CD14-positive monocyte (primary cell): ENCODE results near the gene ABCB8. TPM values are rescaled to one million over a fixed set of nuclear protein-coding genes. Genes with fewer than 3 reads are reported as not detected.

Experiments
- DNase-seq, 3 donors: peaks; one replicate each; pipeline ENCODE4 v3.0.0-alpha.2; 2011 to 2022
- H2AFZ ChIP-seq: 2 replicates; pipeline ENCODE4 v1.6.0; 2012; ENCODE audit warnings: mild to moderate bottlenecking, low read depth, low read length, inconsistent platforms; ENCODE audit not compliant: insufficient read depth, poor library complexity, severe bottlenecking
- H3K27ac ChIP-seq, 2 donors: 1 replicate in 1 of 2; 2 replicates in 1 of 2; pipeline ENCODE4 v1.5.1; 2012 to 2013; ENCODE audit warnings: low read length in 2 of 2, control low read depth in 1 of 2, inconsistent platforms in 1 of 2, low read depth in 1 of 2, mild to moderate bottlenecking in 1 of 2
- H3K27me3 ChIP-seq, 2 donors: one replicate each; pipeline versions ENCODE4 v1.6.0 to v1.6.1; 2011 to 2013; ENCODE audit warnings: low read length in 2 of 2; ENCODE audit not compliant: control insufficient read depth in 2 of 2, insufficient read depth in 2 of 2
- H3K36me3 ChIP-seq, 2 donors: replicated peaks in 1 of 2; 1 replicate in 1 of 2; 2 replicates in 1 of 2; pipeline versions ENCODE4 v1.5.1 to v1.6.1; 2012 to 2013; ENCODE audit warnings: low read length in 2 of 2, control low read depth in 1 of 2, inconsistent platforms in 1 of 2, mild to moderate bottlenecking in 1 of 2; ENCODE audit not compliant: insufficient read depth in 2 of 2, control insufficient read depth in 1 of 2
- H3K4me1 ChIP-seq, 2 donors: 1 replicate in 1 of 2; 2 replicates in 1 of 2; pipeline versions ENCODE4 v1.5.1 to v1.6.1; 2012 to 2013; ENCODE audit warnings: low read length in 2 of 2, control low read depth in 1 of 2, inconsistent platforms in 1 of 2, mild to moderate bottlenecking in 1 of 2, moderate library complexity in 1 of 2; ENCODE audit not compliant: insufficient read depth in 2 of 2, control insufficient read depth in 1 of 2
- H3K4me2 ChIP-seq: replicated peaks from 2 replicates; pipeline ENCODE3; 2012; ENCODE audit warnings: low read length, moderate library complexity, mild to moderate bottlenecking; ENCODE audit not compliant: poor library complexity, severe bottlenecking; ENCODE audit errors: extremely low read depth
- H3K4me3 ChIP-seq, 3 experiments: fragments of 200-600 bp in 1 of 3; sonication (generic) in 1 of 3; replicated peaks in 1 of 3; 1 replicate in 2 of 3; 2 replicates in 1 of 3; pipeline ENCODE4 v1.5.1; 2011 to 2013; ENCODE audit warnings: low read length in 3 of 3, mild to moderate bottlenecking in 3 of 3, control low read depth in 2 of 3, low read depth in 2 of 3, inconsistent platforms in 1 of 3, moderate library complexity in 1 of 3
- H3K79me2 ChIP-seq: 2 replicates; pipeline ENCODE4 v1.6.0; 2012; ENCODE audit warnings: mild to moderate bottlenecking, control low read depth, inconsistent platforms, low read length, moderate library complexity; ENCODE audit not compliant: insufficient read depth
- H3K9ac ChIP-seq: 2 replicates; pipeline ENCODE4 v1.6.0; 2017; ENCODE audit warnings: low read length, mild to moderate bottlenecking; ENCODE audit not compliant: insufficient read depth, poor library complexity, severe bottlenecking
- H3K9me3 ChIP-seq, 2 donors: replicated peaks in 1 of 2; 1 replicate in 1 of 2; 2 replicates in 1 of 2; pipeline versions ENCODE4 v1.5.1 to v1.6.1; 2012 to 2013; ENCODE audit warnings: low read length in 2 of 2, control low read depth in 1 of 2; ENCODE audit not compliant: control insufficient read depth in 1 of 2, insufficient read depth in 1 of 2
- H4K20me1 ChIP-seq: 2 replicates; pipeline ENCODE4 v1.6.0; 2012; ENCODE audit warnings: mild to moderate bottlenecking, low read length, control low read depth, moderate library complexity; ENCODE audit not compliant: insufficient read depth
- H3K27ac Mint-ChIP-seq, 7 donors: one replicate each; pipeline ENCODE4 v1.8.0; 2020; ENCODE audit warnings: mild to moderate bottlenecking in 7 of 7, mixed read lengths in 7 of 7, moderate library complexity in 6 of 7, inconsistent platforms in 2 of 7
- H3K27me3 Mint-ChIP-seq, 3 donors: one replicate each; pipeline ENCODE4 v1.8.0; 2021 to 2022; ENCODE audit warnings: low read depth in 3 of 3, mild to moderate bottlenecking in 3 of 3, mixed read lengths in 3 of 3, moderate library complexity in 3 of 3, inconsistent platforms in 1 of 3
- H3K36me3 Mint-ChIP-seq, 2 donors: one replicate each; pipeline ENCODE4 v1.8.0; 2020; ENCODE audit warnings: mixed read lengths in 2 of 2, inconsistent platforms in 1 of 2, mild to moderate bottlenecking in 1 of 2
- H3K4me1 Mint-ChIP-seq: one replicate; pipeline ENCODE4 v1.8.0; 2020; ENCODE audit warnings: mild to moderate bottlenecking, mixed read lengths
- H3K4me3 Mint-ChIP-seq, 2 donors: one replicate each; pipeline ENCODE4 v1.8.0; 2020; ENCODE audit warnings: mild to moderate bottlenecking in 2 of 2, mixed read lengths in 2 of 2, moderate library complexity in 1 of 2
- H3K9me3 Mint-ChIP-seq, 7 donors: one replicate each; pipeline ENCODE4 v1.8.0; 2020 to 2022; ENCODE audit warnings: mixed read lengths in 7 of 7, mild to moderate bottlenecking in 6 of 7, moderate library complexity in 6 of 7, inconsistent platforms in 2 of 7
- CTCF ChIP-seq: fragments of 200-600 bp; IDR thresholded peaks from one replicate; pipeline ENCODE4 v1.8.0; 2022; ENCODE audit warnings: antibody characterized with exemption, mild to moderate bottlenecking
- WGBS: methylation state at CpG from one replicate; pipeline ENCODE4 v1.1.5; 2013; ENCODE audit warnings: missing lambda C conversion rate; ENCODE audit not compliant: insufficient coverage; 5-methylcytosine and 5-hydroxymethylcytosine counted together
- intact Hi-C, 2 donors: fragments of 100-400 bp; cut with micrococcal nuclease; formaldehyde crosslinking; loops; one replicate each; pipeline versions ENCODE4 v1.15.0 to v1.15.1; 2023
- polyA plus RNA-seq, 3 donors: library from polyadenylated mRNA; depleted of rRNA in 1 of 3; unstranded in 2 of 3; stranded (reverse) in 1 of 3; fragments of 300-500 nt in 2 of 3; fragments of >200 nt in 1 of 3; fragmentation: Illumina TruSeq in 2 of 3; gene quantifications; 1 replicate in 2 of 3; 2 replicates in 1 of 3; pipeline ENCODE4 v1.2.3, GENCODE V29; 2012 to 2021

The ABCB8 gene
- polyA plus RNA-seq, 3 donors: 9.3 to 19.9 (median 9.5) TPM

GRCh38 chr7:151094675-151095074 is 66.4 kb downstream of the ABCB8 start:
- peaks cover 22 to 34% of the 10 kb centered on the region in 2 donors for H3K36me3 Mint-ChIP-seq
- H4K20me1 ChIP-seq: peaks cover 100% of the 10 kb centered on the region
- H3K27ac Mint-ChIP-seq: peak overlapping the region in 2 of 7 donors; percentile 52 to 79
- H3K4me3 Mint-ChIP-seq: no peak overlapping the region
- peaks cover 13 to 19% of the 10 kb centered on the region in 2 donors for H3K4me1 ChIP-seq
- H3K4me2 ChIP-seq: no peak overlapping the region
- H3K9me3 Mint-ChIP-seq: peaks cover 0 to under 1% (median 0%) of the 10 kb centered on the region in 7 donors
- TF ChIP-seq CTCF: no peak
- no peak overlapping the region for H3K4me3 ChIP-seq
- 100% methylated on average over 1 of the region's 5 CpGs for WGBS
- H3K4me1 Mint-ChIP-seq: peaks cover 29% of the 10 kb centered on the region
- H3K9me3 ChIP-seq: no peaks in the 10 kb centered on the region
- H2AFZ ChIP-seq: no peak overlapping the region
- H3K27ac ChIP-seq: no peak overlapping the region
- no peak overlapping the region for H3K9ac ChIP-seq
- H3K27me3 ChIP-seq: no peaks in the 10 kb centered on the region
- intact Hi-C loops: loop anchor here in 1 of 2 donors (2.0 to 10.0 kb wide), 2 partner anchors 14 to 60 kb away; no protein-coding TSS in a partner anchor
- DNase-seq: no peak
- no peaks in the 10 kb centered on the region for H3K27me3 Mint-ChIP-seq
- H3K79me2 ChIP-seq: peaks cover 86% of the 10 kb centered on the region
- H3K36me3 ChIP-seq: peaks cover 2 to 17% of the 10 kb centered on the region in 2 donors

- no peaks in the 10 kb centered on the region for H3K9me3 ChIP-seq
- Mint-ChIP-seq H3K4me3 (no peak overlapping the region), H3K4me1 (peaks cover 23% of the 10 kb centered on the region), H3K27me3 (no peaks in the 10 kb centered on the region), H3K27ac (peak overlapping the region in 1 of 7 donors; percentile 79), H3K36me3 (peaks cover 20 to 33% of the 10 kb centered on the region in 2 donors), H3K9me3 (no peaks in the 10 kb centered on the region)
- H3K4me3 ChIP-seq: no peak overlapping the region
- H3K4me2 ChIP-seq: no peak overlapping the region
- H3K27me3 ChIP-seq: no peaks in the 10 kb centered on the region
- no peak overlapping the region for H3K9ac ChIP-seq
- peaks cover 100% of the 10 kb centered on the region for H4K20me1 ChIP-seq
- intact Hi-C loops: loop anchor here in 1 of 2 donors (2.0 to 10.0 kb wide), 2 partner anchors 14 to 60 kb away; no protein-coding TSS in a partner anchor
- no peak for DNase-seq
- no peak for TF ChIP-seq CTCF
- peaks cover 86% of the 10 kb centered on the region for H3K79me2 ChIP-seq
- WGBS: 98% methylated on average over 4 of the region's 10 CpGs
- H3K36me3 ChIP-seq: peaks cover 2 to 17% of the 10 kb centered on the region in 2 donors
- H3K4me1 ChIP-seq: peaks cover 7 to 14% of the 10 kb centered on the region in 2 donors
- H3K27ac ChIP-seq: no peak overlapping the region
- H2AFZ ChIP-seq: no peak overlapping the region
Observed at GRCh38 chr7:151095123-151095797, 67.0 kb downstream of the ABCB8 start.
